IPS DF 19.7 (cell line): ENCODE results near the gene LOXL4.
"Not testable (repeated sequence)": the region's sequence is repeated elsewhere in the genome, so short reads cannot be mapped to it uniquely, and the experiment has no call there.

Experiments
- DNase-seq: peaks from one replicate; pipeline ENCODE4 v3.0.0-alpha.2; 2013; ENCODE audit warnings: low read depth, low spot score

LOXL4 gene

GRCh38 chr10:98244586-98244985 lies 23.4 kb downstream of the LOXL4 start:
- DNase-seq = no peak

GRCh38 chr10:98244141-98244540 lies 23.9 kb downstream of the LOXL4 start:
- DNase-seq = no peak

- no peak for DNase-seq
Observed at GRCh38 chr10:98242823-98243222, 25.2 kb downstream of the LOXL4 start.

- DNase-seq = no peak
Observed at GRCh38 chr10:98240524-98240923, 27.5 kb downstream of the LOXL4 start.

GRCh38 chr10:98238391-98238790 lies 29.6 kb downstream of the LOXL4 start:
- DNase-seq = no peak

GRCh38 chr10:98236862-98237261 lies 31.1 kb downstream of the LOXL4 start:
- DNase-seq = no peak

GRCh38 chr10:98235846-98236245 lies 32.1 kb downstream of the LOXL4 start:
- DNase-seq = no peak

GRCh38 chr10:98231417-98231816 lies 36.6 kb downstream of the LOXL4 start:
- no peak for DNase-seq

GRCh38 chr10:98228266-98228665 lies 39.7 kb downstream of the LOXL4 start:
- not testable (repeated sequence) for DNase-seq

- DNase-seq = not testable (repeated sequence)
Observed at GRCh38 chr10:98227713-98228112, 40.3 kb downstream of the LOXL4 start.

GRCh38 chr10:98226508-98227144 lies 41.4 kb downstream of the LOXL4 start:
- no peak for DNase-seq

- no peak for DNase-seq
Observed at GRCh38 chr10:98224996-98225395, 43.0 kb downstream of the LOXL4 start.

- no peak for DNase-seq
Observed at GRCh38 chr10:98224509-98224908, 43.5 kb downstream of the LOXL4 start.

- no peak for DNase-seq
Observed at GRCh38 chr10:98223874-98224273, 44.1 kb downstream of the LOXL4 start.

- DNase-seq = no peak
Observed at GRCh38 chr10:98217801-98218200, 50.2 kb downstream of the LOXL4 start.

- no peak for DNase-seq
Observed at GRCh38 chr10:98215373-98215772, 52.6 kb downstream of the LOXL4 start.

GRCh38 chr10:98213740-98214139 lies 54.3 kb downstream of the LOXL4 start:
- DNase-seq = no peak

- DNase-seq = no peak
Observed at GRCh38 chr10:98212196-98212595, 55.8 kb downstream of the LOXL4 start.

GRCh38 chr10:98209441-98209840 lies 58.6 kb downstream of the LOXL4 start:
- no peak for DNase-seq

- DNase-seq = no peak
Observed at GRCh38 chr10:98208925-98209324, 59.1 kb downstream of the LOXL4 start.

GRCh38 chr10:98205351-98205750 lies 62.6 kb downstream of the LOXL4 start:
- DNase-seq = no peak

- DNase-seq = no peak
Observed at GRCh38 chr10:98202378-98202777, 65.6 kb downstream of the LOXL4 start.

GRCh38 chr10:98201760-98202159 lies 66.2 kb downstream of the LOXL4 start:
- DNase-seq = no peak
